GM12878 (cell line): ENCODE measurements around the gene PSORS1C2. TPM values are rescaled to one million over a fixed set of nuclear protein-coding genes. Genes with fewer than 3 reads are reported as not detected.

Experiments
- ATAC-seq: fragments of 200-7000 bp; cut with Tn5 transposase; 3 replicates; pipeline ENCODE4 v1.9.1; 2020; ENCODE audit warnings: mild to moderate bottlenecking, moderate library complexity
- BruUV-seq: library from RNA; stranded (reverse); fragments of 400-500 nt; replicated peaks from 2 replicates; lab custom pipeline; 2021; lab: Mats Ljungman, UMichigan
- CTCF ChIA-PET: fragments of 300-600 bp; sonication (Branson Sonifier 250); formaldehyde crosslinking; extraction: SDS; loops from one replicate; lab custom pipeline; 2021; ENCODE audit warnings: inconsistent platforms; lab: Yijun Ruan, JAX
- POLR2A ChIA-PET: fragments of 350-600 bp; formaldehyde crosslinking; extraction: SDS; loops from one replicate; lab custom pipeline; 2021; ENCODE audit warnings: inconsistent platforms; lab: Charles Lee
- RAD21 ChIA-PET: fragments of 300-600 bp; sonication (Branson Sonifier 250); formaldehyde crosslinking; loops from one replicate; lab custom pipeline; 2023; ENCODE audit warnings: antibody characterized with exemption; ENCODE audit not compliant: unreplicated experiment; lab: Charles Lee
- SMC1A ChIA-PET: fragments of 300-600 bp; sonication (Branson Sonifier 250); formaldehyde crosslinking; loops from one replicate; lab custom pipeline; 2023; ENCODE audit not compliant: unreplicated experiment, uncharacterized antibody; lab: Charles Lee
- DNase-seq: peaks from one replicate; pipeline ENCODE4 v3.0.0-alpha.2; 2011; ENCODE audit warnings: low read depth, low spot score
- FAIRE-seq: peaks from 3 replicates; lab custom pipeline; 2011; peaks lifted over from hg19 to GRCh38; lab: Jason Lieb, UNC
- H2AFZ ChIP-seq: 2 replicates; pipeline ENCODE4 v1.6.0; 2011; ENCODE audit warnings: low read depth, low read length, control low read depth; ENCODE audit not compliant: control insufficient read depth
- H3K27ac ChIP-seq: 2 replicates; pipeline ENCODE4 v1.5.1; 2011; ENCODE audit warnings: control low read depth; ENCODE audit not compliant: control insufficient read depth, insufficient read depth
- H3K27me3 ChIP-seq, 2 experiments: replicated peaks in 1 of 2; 2 replicates each; pipeline versions ENCODE4 v1.6.0 to v1.6.1; 2011; ENCODE audit warnings: low read length in 1 of 2; ENCODE audit not compliant: control insufficient read depth in 2 of 2, insufficient read depth in 2 of 2
- H3K36me3 ChIP-seq, 2 experiments: 2 replicates each; pipeline ENCODE4 v1.5.1; 2011; ENCODE audit warnings: low read length in 1 of 2; ENCODE audit not compliant: control insufficient read depth in 2 of 2, insufficient read depth in 2 of 2
- H3K4me1 ChIP-seq: 2 replicates; pipeline ENCODE4 v1.6.1; 2011; ENCODE audit warnings: mild to moderate bottlenecking, low read length, moderate library complexity, mixed read lengths; ENCODE audit not compliant: control insufficient read depth, insufficient read depth
- H3K4me2 ChIP-seq: 2 replicates; pipeline ENCODE4 v1.6.0; 2011; ENCODE audit warnings: control low read depth; ENCODE audit not compliant: control insufficient read depth, insufficient read depth
- H3K4me3 ChIP-seq: fragments of 200-600 bp; sonication (generic); 2 replicates; pipeline ENCODE4 v1.5.1; 2016
- H3K79me2 ChIP-seq: 2 replicates; pipeline ENCODE4 v1.6.0; 2011; ENCODE audit warnings: low read length; ENCODE audit not compliant: control insufficient read depth, insufficient read depth
- H3K9ac ChIP-seq: 2 replicates; pipeline ENCODE4 v1.8.0; 2011; ENCODE audit warnings: low read length, control low read depth, mixed read lengths; ENCODE audit not compliant: control insufficient read depth, insufficient read depth
- H3K9me3 ChIP-seq: replicated peaks from 3 replicates; pipeline ENCODE4 v1.5.1; 2011; ENCODE audit warnings: mild to moderate bottlenecking, low read length; ENCODE audit not compliant: control insufficient read depth, insufficient read depth
- H4K20me1 ChIP-seq: 2 replicates; pipeline ENCODE4 v1.6.0; 2011; ENCODE audit not compliant: control insufficient read depth, insufficient read depth
- ATF2 ChIP-seq: IDR thresholded peaks from 2 replicates; pipeline ENCODE4 v1.6.1; 2012; ENCODE audit warnings: low read length, inconsistent platforms
- BCL11A ChIP-seq: IDR thresholded peaks from 2 replicates; pipeline ENCODE4 v1.6.1; 2011; ENCODE audit warnings: low read depth, low read length
- CBFB ChIP-seq: IDR thresholded peaks from 2 replicates; pipeline ENCODE4 v1.6.1; 2016; ENCODE audit warnings: antibody characterized with exemption, low read depth
- DPF2 ChIP-seq: fragments of 450-650 bp; IDR thresholded peaks from 2 replicates; pipeline ENCODE4 v1.6.1; 2017; ENCODE audit warnings: mild to moderate bottlenecking
- FOXK2 ChIP-seq: fragments of 450-650 bp; IDR thresholded peaks from 2 replicates; pipeline ENCODE4 v1.6.1; 2017; ENCODE audit warnings: mild to moderate bottlenecking, moderate library complexity
- HDAC6 ChIP-seq: fragments of 200-600 bp; sonication (generic); IDR thresholded peaks from one replicate; pipeline ENCODE4 v1.8.0; 2017; ENCODE audit warnings: antibody characterized with exemption; ENCODE audit not compliant: unreplicated experiment
- IKZF2 ChIP-seq, 2 experiments: fragments of 450-650 bp; IDR thresholded peaks; 2 replicates each; pipeline ENCODE4 v1.6.1; 2017; ENCODE audit warnings: mild to moderate bottlenecking in 2 of 2, moderate library complexity in 2 of 2
- SMAD1 ChIP-seq: fragments of 450-650 bp; IDR thresholded peaks from 2 replicates; pipeline ENCODE4 v1.6.1; 2018; ENCODE audit warnings: mild to moderate bottlenecking, low read depth; ENCODE audit not compliant: partially characterized antibody
- ZBTB4 ChIP-seq: fragments of 450-650 bp; formaldehyde crosslinking; IDR thresholded peaks from 2 replicates; pipeline ENCODE4 v1.4.0; 2022; ENCODE audit warnings: mild to moderate bottlenecking, moderate library complexity
- WGBS: methylation state at CpG from one replicate; pipeline ENCODE4 v1.1.6; 2016; ENCODE audit warnings: low lambda C conversion rate; ENCODE audit not compliant: insufficient replicate concordance, insufficient coverage; ENCODE audit errors: missing lambda C conversion rate; 5-methylcytosine and 5-hydroxymethylcytosine counted together
- in situ Hi-C: fragments of 300-500 bp; cut with MboI; formaldehyde crosslinking; loops from 9 replicates; pipeline ENCODE4 v1.14.3; 2018; ENCODE audit warnings: mixed read lengths
- intact Hi-C: fragments of 100-400 bp; cut with micrococcal nuclease; formaldehyde crosslinking; loops from one replicate; pipeline ENCODE4 v1.14.2; 2022; ENCODE audit not compliant: unreplicated experiment
- polyA plus RNA-seq, 11 experiments: library from polyadenylated mRNA; depleted of rRNA in 4 of 11; unstranded in 6 of 11; stranded (reverse) in 5 of 11; fragments of >200 nt; fragmentation: Nextera tagmentation in 4 of 11; fragmentation: Illumina TruSeq in 1 of 11; extraction: Ambion mirVana in 4 of 11; extraction: Trizol in 1 of 11; gene quantifications; 1 replicate in 1 of 11; 2 replicates in 10 of 11; pipeline versions ENCODE4 v1.2.1 to v1.2.3, GENCODE V29; 2011 to 2016; ENCODE audit warnings: inconsistent platforms in 2 of 11, missing spikeins in 2 of 11, low read depth in 1 of 11
- total RNA-seq, 4 experiments: library from RNA; depleted of rRNA in 3 of 4; stranded (reverse); fragments of >200 nt in 3 of 4; fragmentation: Illumina TruSeq in 1 of 4; extraction: Trizol in 1 of 4; gene quantifications; 2 replicates each; pipeline versions ENCODE4 v1.2.1 to v1.2.3, GENCODE V29; 2013 to 2021

The PSORS1C2 gene
- total and polyA plus RNA-seq, 10 of the 15 experiments (the other 5 are each of a cell fraction or from before 2014, with no cell fraction given), result not detected

DNA sequence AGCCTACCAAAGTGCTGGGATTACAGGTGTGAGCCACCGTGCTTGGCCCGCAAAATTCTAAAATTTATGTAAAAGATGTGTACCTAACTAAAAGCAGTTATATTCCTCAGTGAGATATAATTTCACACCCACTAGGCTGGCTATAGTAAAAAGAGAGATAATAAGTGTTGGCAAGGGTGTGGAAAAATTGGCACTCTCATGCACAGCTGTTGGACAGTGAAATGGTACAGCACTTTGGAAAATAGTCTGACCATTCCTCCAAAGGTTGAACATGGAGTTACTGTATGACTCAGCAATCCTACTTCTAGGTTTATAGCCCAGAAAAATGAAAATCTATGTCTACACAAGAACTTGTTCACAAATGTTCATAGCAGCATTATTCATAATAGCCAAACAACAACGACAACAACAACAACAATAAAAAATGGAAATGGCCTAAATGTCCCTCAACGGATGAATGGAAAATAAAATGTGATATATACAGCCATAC is 40.4 kb downstream of the PSORS1C2 start:
- H3K27me3 ChIP-seq, result peaks cover 0 to 2% of the 10 kb centered on the region in 2 experiments; a peak in 2 of 4 replicates
- FAIRE-seq, result no peak
- BruUV-seq, result no TSS peak
- CTCF ChIA-PET, result no interaction called here
- no peak for DNase-seq
- RAD21 ChIA-PET, result interaction anchor here (1.5 kb wide), 1 partner anchor 11 kb away, joined by 4 read pairs; no protein-coding TSS in a partner anchor
- SMC1A ChIA-PET, result no interaction called here
- H4K20me1 ChIP-seq, result no peaks in the 10 kb centered on the region
- no peak overlapping the region for H3K27ac ChIP-seq
- H3K36me3 ChIP-seq, result no peaks in the 10 kb centered on the region
- H3K4me1 ChIP-seq, result no peaks in the 10 kb centered on the region
- no peak overlapping the region for H3K4me2 ChIP-seq
- H3K9me3 ChIP-seq, result no peaks in the 10 kb centered on the region
- ATAC-seq, result no peak
- H2AFZ ChIP-seq, result no peak overlapping the region
- WGBS, result 72% methylated on average over 4 of the region's 4 CpGs
- no peak overlapping the region for H3K9ac ChIP-seq
- intact Hi-C loops, result no loop called here
- no peaks in the 10 kb centered on the region for H3K79me2 ChIP-seq
- in situ Hi-C loops, result loop anchor here (10.0 kb wide), 1 partner anchor 634 kb away; no protein-coding TSS in a partner anchor
- POLR2A ChIA-PET, result no interaction called here
- no peak for TF ChIP-seq ATF2
- no peak for TF ChIP-seq HDAC6
- TF ChIP-seq SMAD1, result no peak
- no peak for TF ChIP-seq CBFB
- TF ChIP-seq IKZF2 (IDR thresholded peaks at IDR 0.05), result no peak
- TF ChIP-seq DPF2, result no peak
- no peak for TF ChIP-seq ZBTB4 (CRISPR knock-in tag)
- TF ChIP-seq FOXK2, result no peak
- no peak for TF ChIP-seq BCL11A
- no peak overlapping the region for H3K4me3 ChIP-seq
